Activated CD4-positive, alpha-beta T cell treated with anti-CD3 and anti-CD28 coated beads for 1 hour (primary cell): ENCODE data around the gene TMCO5A.

ENCODE experiments used
- DNase-seq: peaks from one replicate; pipeline ENCODE4 v3.0.0-alpha.2; 2020

Gene TMCO5A

GRCh38 chr15:37978231-37978630 is 43.8 kb downstream of the TMCO5A start:
- DNase-seq: no peak

GRCh38 chr15:37979671-37980409 is 45.4 kb downstream of the TMCO5A start:
- no peak for DNase-seq

DNA sequence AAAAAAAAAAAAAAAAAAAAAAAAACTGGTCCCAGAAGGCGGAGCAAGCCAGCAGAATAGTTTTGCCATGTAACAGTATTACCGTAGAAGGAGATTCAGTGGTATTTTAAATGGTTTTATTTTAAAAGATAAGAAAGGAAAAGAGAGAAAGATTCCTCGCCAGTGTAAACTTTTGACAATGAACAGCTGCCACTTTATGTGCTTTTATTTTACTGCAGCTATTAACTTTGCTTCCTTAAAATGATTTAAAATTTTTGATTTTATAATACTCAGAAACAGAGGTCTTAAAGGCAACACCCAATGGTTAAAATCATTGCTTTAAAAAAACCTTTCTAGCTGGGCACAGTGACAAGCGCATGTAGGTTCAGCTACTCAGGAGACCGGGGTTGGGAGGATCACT is 46.8 kb downstream of the TMCO5A start:
- DNase-seq: no peak

GRCh38 chr15:37981775-37982174 is 47.3 kb downstream of the TMCO5A start:
- DNase-seq: no peak

GRCh38 chr15:37984368-37984767 is 49.9 kb downstream of the TMCO5A start:
- no peak for DNase-seq

DNA sequence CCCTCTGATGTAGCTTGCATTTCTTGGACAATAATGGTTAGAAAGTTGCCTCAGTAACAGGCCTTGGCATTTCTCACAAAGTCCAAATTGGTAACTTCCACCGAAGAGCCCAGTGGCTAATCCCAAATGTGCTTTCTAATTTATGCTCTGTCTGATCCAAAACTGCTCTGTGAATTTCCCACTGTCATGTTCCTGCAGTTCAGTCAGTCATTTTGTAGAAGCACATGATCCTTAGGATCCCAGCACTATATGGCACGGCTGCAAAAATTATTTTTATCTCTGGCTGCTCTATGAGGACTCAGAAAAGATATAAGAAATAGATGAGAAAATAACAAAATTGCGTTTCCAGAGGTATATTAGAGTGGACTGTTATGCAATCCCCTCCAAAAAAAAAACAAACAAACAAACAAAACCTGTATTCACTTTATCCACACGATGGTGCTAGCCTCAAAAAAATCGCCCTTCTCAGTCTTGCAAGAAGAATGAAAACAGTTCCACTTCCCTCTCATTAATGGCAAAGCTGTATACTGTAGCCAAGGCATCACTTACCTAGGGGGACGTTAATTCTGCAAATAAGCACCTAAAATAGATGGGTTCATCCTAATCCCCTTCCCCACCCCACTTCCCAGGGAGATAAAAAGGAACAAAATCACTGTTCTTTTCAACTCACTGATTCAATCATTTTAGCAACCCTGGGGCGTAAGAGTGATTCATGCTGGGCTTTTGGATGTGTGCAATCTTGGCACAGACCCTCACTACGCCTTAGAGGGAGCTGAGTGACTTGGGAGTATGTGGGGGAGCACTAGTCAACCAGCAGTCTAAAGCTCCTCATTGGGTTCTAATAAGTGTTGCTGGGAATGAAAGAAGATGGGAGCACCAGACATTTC is 61.3 kb downstream of the TMCO5A start:
- no peak for DNase-seq
